ENCODE results near the gene UBTD1. TPM values are rescaled to one million over a fixed set of nuclear protein-coding genes. Genes with fewer than 3 reads are reported as not detected.
"Not testable (repeated sequence)": the region's sequence is repeated elsewhere in the genome, so short reads cannot be mapped to it uniquely, and the experiment has no call there.

UBTD1 gene
- total RNA-seq, 4 donors from 2014 or later = 0.29 to 25.9 (median 6.7) TPM

- H3K4me3 ChIP-seq = no peak overlapping the region
- DNase-seq = no peak
- TF ChIP-seq POLR2A (IDR thresholded peaks at IDR 0.05) = no peak
- TF ChIP-seq CTCF (IDR thresholded peaks at IDR 0.05) = no peak
- intact Hi-C loops (cut with DNase I; ENCODE audit: low total_unique reads) = no loop called here
- no peaks in the 10 kb centered on the region for H3K4me1 ChIP-seq
- H3K27me3 ChIP-seq = no peaks in the 10 kb centered on the region
- no peak overlapping the region for H3K27ac ChIP-seq
- H3K9me3 ChIP-seq = no peaks in the 10 kb centered on the region
- H3K36me3 ChIP-seq = no peaks in the 10 kb centered on the region
These were observed 23.3 kb downstream of the UBTD1 start for GRCh38 chr10:97522071-97522470.

GRCh38 chr10:97522937-97523336 is 24.2 kb downstream of the UBTD1 start:
- no peak for DNase-seq
- Histone ChIP-seq H3K4me3 (no peak overlapping the region), H3K27ac (no peak overlapping the region), H3K27me3 (no peaks in the 10 kb centered on the region), H3K4me1 (no peaks in the 10 kb centered on the region), H3K9me3 (no peaks in the 10 kb centered on the region), H3K36me3 (no peaks in the 10 kb centered on the region)
- intact Hi-C loops (cut with DNase I; ENCODE audit: low total_unique reads) = no loop called here
- TF ChIP-seq CTCF (IDR thresholded peaks at IDR 0.05) = no peak
- no peak for TF ChIP-seq POLR2A (IDR thresholded peaks at IDR 0.05)

GRCh38 chr10:97525086-97525485 is 26.4 kb downstream of the UBTD1 start:
- no peaks in the 10 kb centered on the region for H3K27me3 ChIP-seq
- TF ChIP-seq CTCF (IDR thresholded peaks at IDR 0.05) = no peak
- no peak for TF ChIP-seq POLR2A (IDR thresholded peaks at IDR 0.05)
- intact Hi-C loops (cut with DNase I; ENCODE audit: low total_unique reads) = no loop called here
- DNase-seq = no peak
- no peak overlapping the region for H3K27ac ChIP-seq
- H3K36me3 ChIP-seq = no peaks in the 10 kb centered on the region
- H3K9me3 ChIP-seq = no peaks in the 10 kb centered on the region
- H3K4me1 ChIP-seq = no peaks in the 10 kb centered on the region
- no peak overlapping the region for H3K4me3 ChIP-seq

- intact Hi-C loops (cut with DNase I; ENCODE audit: low total_unique reads) = no loop called here
- Histone ChIP-seq H3K27ac (no peak overlapping the region), H3K36me3 (no peaks in the 10 kb centered on the region), H3K27me3 (no peaks in the 10 kb centered on the region), H3K4me3 (no peak overlapping the region), H3K4me1 (no peaks in the 10 kb centered on the region), H3K9me3 (no peaks in the 10 kb centered on the region)
- DNase-seq = no peak
- TF ChIP-seq CTCF (IDR thresholded peaks at IDR 0.05) (no peak), POLR2A (IDR thresholded peaks at IDR 0.05) (no peak)
These were observed 27.0 kb downstream of the UBTD1 start for GRCh38 chr10:97525683-97526110.

- H3K4me3 ChIP-seq; DNase-seq; H3K4me1 ChIP-seq; intact Hi-C loops (cut with DNase I; ENCODE audit: low total_unique reads); H3K9me3 ChIP-seq; H3K27me3 ChIP-seq; H3K36me3 ChIP-seq; H3K27ac ChIP-seq: not testable (repeated sequence)
These were observed 30.2 kb downstream of the UBTD1 start for GRCh38 chr10:97528876-97529275.
